Heart right ventricle (tissue), 16 donors: ENCODE measurements around the gene RMND5B. TPM values are rescaled to one million over a fixed set of nuclear protein-coding genes. Genes with fewer than 3 reads are reported as not detected.

ENCODE experiments used
- ATAC-seq, 8 donors: fragments of 200-7000 bp; cut with Tn5 transposase; one replicate each; pipeline ENCODE4 v1.9.1; 2020; ENCODE audit warnings: mild to moderate bottlenecking in 8 of 8, moderate library complexity in 8 of 8, moderate number of reproducible peaks in 1 of 8
- DNase-seq, 2 donors: peaks; one replicate each; pipeline ENCODE4 v3.0.0-alpha.2; 2020
- H3K27ac ChIP-seq, 10 donors: fragments of 200-600 bp; sonication (generic) in 2 of 10; one replicate each; pipeline versions ENCODE4 v1.5.0 to v1.8.0; 2020 to 2022; ENCODE audit warnings: mild to moderate bottlenecking in 3 of 10
- H3K27me3 ChIP-seq, 7 donors: fragments of 200-600 bp; one replicate each; pipeline ENCODE4 v1.8.0; 2021 to 2022; ENCODE audit warnings: mild to moderate bottlenecking in 2 of 7
- H3K36me3 ChIP-seq, 9 donors: fragments of 200-600 bp; sonication (generic) in 1 of 9; one replicate each; pipeline versions ENCODE4 v1.5.0 to v1.8.0; 2020 to 2022; ENCODE audit warnings: mild to moderate bottlenecking in 2 of 9
- H3K4me1 ChIP-seq, 9 donors: fragments of 200-600 bp; sonication (generic) in 1 of 9; one replicate each; pipeline versions ENCODE4 v1.5.0 to v1.8.0; 2020 to 2022; ENCODE audit warnings: mild to moderate bottlenecking in 4 of 9
- H3K4me3 ChIP-seq, 10 donors: fragments of 200-600 bp; sonication (generic) in 2 of 10; one replicate each; pipeline versions ENCODE4 v1.5.0 to v1.8.0; 2020 to 2022; ENCODE audit warnings: mild to moderate bottlenecking in 7 of 10, moderate library complexity in 2 of 10
- H3K9me3 ChIP-seq, 11 donors: fragments of 200-600 bp in 10 of 11; sonication (generic) in 2 of 11; one replicate each; pipeline versions ENCODE4 v1.5.0 to v1.8.0; 2013 to 2022; ENCODE audit warnings: mild to moderate bottlenecking in 2 of 11, control low read depth in 1 of 11, moderate library complexity in 1 of 11
- CTCF ChIP-seq, 9 donors: fragments of 200-600 bp; sonication (generic) in 2 of 9; IDR thresholded peaks; one replicate each; pipeline versions ENCODE4 v1.5.0 to v1.8.0; 2021 to 2022; ENCODE audit warnings: antibody characterized with exemption in 9 of 9, mild to moderate bottlenecking in 5 of 9, moderate library complexity in 1 of 9
- WGBS, 2 donors: extraction: QIAGEN DNeasy Blood & Tissue Kit; methylation state at CpG; one replicate each; pipeline ENCODE4 v1.1.7; 2013; ENCODE audit warnings: inconsistent platforms in 1 of 2; 5-methylcytosine and 5-hydroxymethylcytosine counted together
- intact Hi-C, 10 donors: fragments of 100-400 bp; cut with DNase I; formaldehyde crosslinking; loops; one replicate each; pipeline versions ENCODE4 v1.11.1 to v1.14.2; 2022
- polyA plus RNA-seq, 2 donors: library from polyadenylated mRNA; stranded (reverse); fragments of 200-250 nt; gene quantifications; one replicate each; pipeline ENCODE4 v1.2.3, GENCODE V29; 2013
- total RNA-seq, 10 donors: library from RNA; stranded (reverse); fragmentation: NEBNext Ultra II Directional in 3 of 10; extraction: Animal tissue kit (Norgen Biotek cat#: 25700) in 3 of 10; gene quantifications; one replicate each; pipeline versions ENCODE4 v1.2.1 to v1.2.4, GENCODE V29; 2021 to 2023
- donor health status: Arrhythmogenic right ventricular cardiomyopathy.
- donor health status: ischemic (EF 13 %, LVEDD 7.1; RV severe dilation, severe dysfunction).
- donor health status: healthy with polysubstance abuse.
- donor health status: DM: no; HTN: yes; CAD: no.
- donor health status: DM: no; HTN: no; CAD: no.
- donor health status: ischemic (EF 25% LVEDD 6.9; RV normal size, moderate dysfunction).
- donor health status: ischemic (EF 25% LVEDD 5.7; RV mildly dilated, moderate dysfunction).
- donor health status: healthy.
- donor health status: DM: yes; HTN: yes; CAD: no.
- donor health status: Ischemic cardiomyopathy.
- donor health status: ischemic (EF 35%, LVEDD 5.7; RV mildly dilated, moderate dysfunction).
- donor health status: nonischemic (EF 11% LVEDD 7.7; RV severe dilation, severe dysfunction).
- donor health status: DM: yes; HTN: yes; CAD: no.
- donor health status: PGD.
- donor health status: ischemic (EF 29% LVEDD 5.4; RV normal size, mild dysfunction).
- donor health status: nonischemic (EF 23%, LVEDD 6.1; RV moderate dilation, normal function).

The RMND5B gene
- total and polyA plus RNA-seq, 12 donors = 29.1 to 38.5 (median 32.8) TPM

- H3K4me3 ChIP-seq = no peak overlapping the region
- no peak for ATAC-seq
- no peaks in the 10 kb centered on the region for H3K9me3 ChIP-seq
- peaks cover 0 to 10% (median 8%) of the 10 kb centered on the region in 9 donors for H3K4me1 ChIP-seq
- DNase-seq = no peak
- WGBS, 2 donors = 22 to 24% methylated on average over 38 of the region's 38 CpGs
- intact Hi-C loops = loop anchor here in 3 of 10 donors (2.0 kb wide), 2 partner anchors 89 to 91 kb away; no protein-coding TSS in a partner anchor
- no peak for TF ChIP-seq CTCF (IDR thresholded peaks at IDR 0.05)
- H3K27me3 ChIP-seq = peaks cover 0 to 47% (median 33%) of the 10 kb centered on the region in 7 donors
- no peaks in the 10 kb centered on the region for H3K36me3 ChIP-seq
- H3K27ac ChIP-seq = no peak overlapping the region
These were observed 34.8 kb downstream of the RMND5B start for GRCh38 chr5:178165581-178165980.

- intact Hi-C loops = no loop called here
- TF ChIP-seq CTCF (IDR thresholded peaks at IDR 0.05) = no peak
- no peak for ATAC-seq
These were observed 39.6 kb downstream of the RMND5B start for GRCh38 chr5:178170455-178170854.

GRCh38 chr5:178174456-178174855, 43.6 kb downstream of the RMND5B start:
- intact Hi-C loops = no loop called here

More at GRCh38 chr5:178170455-178170854, 39.6 kb downstream of the RMND5B start:
- Histone ChIP-seq H3K27ac (no peak overlapping the region), H3K36me3 (no peaks in the 10 kb centered on the region), H3K9me3 (no peaks in the 10 kb centered on the region), H3K27me3 (peaks cover 0 to 24% (median 11%) of the 10 kb centered on the region in 7 donors), H3K4me3 (no peak overlapping the region), H3K4me1 (no peaks in the 10 kb centered on the region)
- DNase-seq = no peak
- 85 to 87% methylated on average over 2 of the region's 2 CpGs for WGBS, 2 donors

GRCh38 chr5:178176791-178177190, 46.0 kb downstream of the RMND5B start:
- ATAC-seq = no peak
- H3K4me3 ChIP-seq = no peak overlapping the region
- no peak for TF ChIP-seq CTCF (IDR thresholded peaks at IDR 0.05)
- intact Hi-C loops = no loop called here
- WGBS, 2 donors = 56 to 70% methylated on average over 6 of the region's 6 CpGs
- no peak for DNase-seq
- no peaks in the 10 kb centered on the region for H3K36me3 ChIP-seq
- peaks cover 0 to 6% (median 0%) of the 10 kb centered on the region in 11 donors for H3K9me3 ChIP-seq
- H3K4me1 ChIP-seq = peaks cover 0 to 2% (median 0%) of the 10 kb centered on the region in 9 donors
- no peak overlapping the region for H3K27ac ChIP-seq
- peaks cover 0 to 17% (median 0%) of the 10 kb centered on the region in 7 donors for H3K27me3 ChIP-seq

More at GRCh38 chr5:178174456-178174855, 43.6 kb downstream of the RMND5B start:
- peaks cover 0 to 3% (median 0%) of the 10 kb centered on the region in 11 donors for H3K9me3 ChIP-seq
- H3K36me3 ChIP-seq = no peaks in the 10 kb centered on the region
- no peak for ATAC-seq
- no peak overlapping the region for H3K27ac ChIP-seq
- TF ChIP-seq CTCF (IDR thresholded peaks at IDR 0.05) = no peak
- 93 to 95% methylated on average over 3 of the region's 3 CpGs for WGBS, 2 donors
- H3K4me3 ChIP-seq = no peak overlapping the region
- no peaks in the 10 kb centered on the region for H3K4me1 ChIP-seq
- H3K27me3 ChIP-seq = peaks cover 0 to 4% (median 0%) of the 10 kb centered on the region in 7 donors
- DNase-seq = no peak
